Parathyroid adenoma (tissue), 2 donors: ENCODE measurements around the gene IFI27L1.

Experiments
- H2AFZ ChIP-seq: fragments of 300-600 bp; sonication (generic); one replicate; pipeline ENCODE4 v1.7.0; 2017; ENCODE audit warnings: antibody characterized with exemption, mild to moderate bottlenecking
- H3K27ac ChIP-seq: fragments of 300-600 bp; sonication (generic); one replicate; pipeline ENCODE4 v1.7.0; 2017
- H3K27me3 ChIP-seq: fragments of 300-600 bp; sonication (generic); one replicate; pipeline ENCODE4 v1.7.0; 2017; ENCODE audit warnings: low read length; ENCODE audit not compliant: control insufficient read depth, insufficient read depth
- H3K36me3 ChIP-seq: fragments of 300-600 bp; sonication (generic); one replicate; pipeline ENCODE4 v1.7.0; 2017; ENCODE audit warnings: low read length; ENCODE audit not compliant: control insufficient read depth, insufficient read depth
- H3K4me1 ChIP-seq: fragments of 300-600 bp; sonication (generic); one replicate; pipeline ENCODE4 v1.7.0; 2017; ENCODE audit warnings: control low read depth
- H3K4me2 ChIP-seq: fragments of 300-600 bp; sonication (generic); one replicate; pipeline ENCODE4 v1.7.0; 2017; ENCODE audit warnings: low read length
- H3K4me3 ChIP-seq: fragments of 300-600 bp; sonication (generic); one replicate; pipeline ENCODE4 v1.7.0; 2017; ENCODE audit warnings: low read depth, low read length
- H3K79me2 ChIP-seq: fragments of 300-600 bp; sonication (generic); one replicate; pipeline ENCODE4 v1.7.0; 2017; ENCODE audit warnings: control low read depth
- H3K9ac ChIP-seq: fragments of 300-600 bp; sonication (generic); one replicate; pipeline ENCODE4 v1.7.0; 2017; ENCODE audit warnings: mild to moderate bottlenecking
- H3K9me3 ChIP-seq: fragments of 300-600 bp; sonication (generic); one replicate; pipeline ENCODE4 v1.7.0; 2017; ENCODE audit warnings: low read length; ENCODE audit not compliant: control insufficient read depth
- CTCF ChIP-seq: fragments of 300-600 bp; sonication (generic); IDR thresholded peaks from one replicate; pipeline ENCODE4 v1.7.0; 2017; ENCODE audit warnings: antibody characterized with exemption, mild to moderate bottlenecking
- donor health status: primary hyperparathyroidism.

Gene IFI27L1

GRCh38 chr14:94139421-94139820, 58.3 kb downstream of the IFI27L1 start:
- Histone ChIP-seq H3K4me3 (no peak overlapping the region), H3K79me2 (no peaks in the 10 kb centered on the region), H3K9me3 (no peaks in the 10 kb centered on the region), H3K36me3 (no peaks in the 10 kb centered on the region), H3K4me2 (no peak overlapping the region), H3K27ac (no peak overlapping the region), H2AFZ (no peak overlapping the region), H3K27me3 (no peaks in the 10 kb centered on the region), H3K4me1 (no peaks in the 10 kb centered on the region), H3K9ac (no peak overlapping the region)
- no peak for TF ChIP-seq CTCF

GRCh38 chr14:94142247-94142646, 61.1 kb downstream of the IFI27L1 start:
- Histone ChIP-seq H3K9me3 (no peaks in the 10 kb centered on the region), H3K79me2 (no peaks in the 10 kb centered on the region), H3K36me3 (no peaks in the 10 kb centered on the region), H3K27ac (no peak overlapping the region), H3K4me1 (no peaks in the 10 kb centered on the region), H3K4me2 (no peak overlapping the region), H3K27me3 (no peaks in the 10 kb centered on the region), H2AFZ (no peak overlapping the region), H3K9ac (no peak overlapping the region), H3K4me3 (no peak overlapping the region)
- no peak for TF ChIP-seq CTCF

- H3K4me2 ChIP-seq: no peak overlapping the region
- no peaks in the 10 kb centered on the region for H3K9me3 ChIP-seq
- no peaks in the 10 kb centered on the region for H3K36me3 ChIP-seq
- no peak for TF ChIP-seq CTCF
- H3K27me3 ChIP-seq: no peaks in the 10 kb centered on the region
- H3K4me3 ChIP-seq: no peak overlapping the region
- no peak overlapping the region for H3K27ac ChIP-seq
- H3K9ac ChIP-seq: no peak overlapping the region
- no peaks in the 10 kb centered on the region for H3K4me1 ChIP-seq
- no peaks in the 10 kb centered on the region for H3K79me2 ChIP-seq
- no peak overlapping the region for H2AFZ ChIP-seq
Observed at GRCh38 chr14:94142836-94143235, 61.7 kb downstream of the IFI27L1 start.

- no peaks in the 10 kb centered on the region for H3K4me1 ChIP-seq
- no peaks in the 10 kb centered on the region for H3K36me3 ChIP-seq
- H3K27me3 ChIP-seq: no peaks in the 10 kb centered on the region
- H3K79me2 ChIP-seq: no peaks in the 10 kb centered on the region
- H3K4me2 ChIP-seq: no peak overlapping the region
- H2AFZ ChIP-seq: no peak overlapping the region
- TF ChIP-seq CTCF: peak; percentile 24
- H3K4me3 ChIP-seq: no peak overlapping the region
- H3K9ac ChIP-seq: no peak overlapping the region
- H3K9me3 ChIP-seq: no peaks in the 10 kb centered on the region
- H3K27ac ChIP-seq: no peak overlapping the region
Observed at GRCh38 chr14:94143239-94143638, 62.1 kb downstream of the IFI27L1 start.

GRCh38 chr14:94143711-94144110, 62.6 kb downstream of the IFI27L1 start:
- H3K79me2 ChIP-seq: no peaks in the 10 kb centered on the region
- H3K9me3 ChIP-seq: no peaks in the 10 kb centered on the region
- no peak overlapping the region for H3K4me3 ChIP-seq
- TF ChIP-seq CTCF: no peak
- H3K27ac ChIP-seq: no peak overlapping the region
- H3K27me3 ChIP-seq: no peaks in the 10 kb centered on the region
- no peaks in the 10 kb centered on the region for H3K36me3 ChIP-seq
- H3K9ac ChIP-seq: no peak overlapping the region
- no peak overlapping the region for H3K4me2 ChIP-seq
- H2AFZ ChIP-seq: no peak overlapping the region
- no peaks in the 10 kb centered on the region for H3K4me1 ChIP-seq
